Mammary epithelial cell (primary cell): Measurements from ENCODE around the gene IGF2R.

Source experiments
- EZH2 ChIP-seq: IDR thresholded peaks from 2 replicates; pipeline ENCODE4 v1.6.1; 2012; ENCODE audit warnings: low read length, inconsistent platforms, borderline replicate concordance
- TF ChIP-seq, protein P1 (sequence below), 2 donors: IDR thresholded peaks in 1 of 2; conservative IDR thresholded peaks in 1 of 2; 2 replicates each; pipeline ENCODE4 v1.5.1; 2011 to 2012; ENCODE audit warnings: inconsistent platforms in 2 of 2, low read length in 2 of 2, mild to moderate bottlenecking in 2 of 2, control low read depth in 1 of 2, low read depth in 1 of 2; ENCODE audit not compliant: insufficient read depth in 1 of 2; ENCODE audit errors: extremely low read depth in 1 of 2

DNA sequence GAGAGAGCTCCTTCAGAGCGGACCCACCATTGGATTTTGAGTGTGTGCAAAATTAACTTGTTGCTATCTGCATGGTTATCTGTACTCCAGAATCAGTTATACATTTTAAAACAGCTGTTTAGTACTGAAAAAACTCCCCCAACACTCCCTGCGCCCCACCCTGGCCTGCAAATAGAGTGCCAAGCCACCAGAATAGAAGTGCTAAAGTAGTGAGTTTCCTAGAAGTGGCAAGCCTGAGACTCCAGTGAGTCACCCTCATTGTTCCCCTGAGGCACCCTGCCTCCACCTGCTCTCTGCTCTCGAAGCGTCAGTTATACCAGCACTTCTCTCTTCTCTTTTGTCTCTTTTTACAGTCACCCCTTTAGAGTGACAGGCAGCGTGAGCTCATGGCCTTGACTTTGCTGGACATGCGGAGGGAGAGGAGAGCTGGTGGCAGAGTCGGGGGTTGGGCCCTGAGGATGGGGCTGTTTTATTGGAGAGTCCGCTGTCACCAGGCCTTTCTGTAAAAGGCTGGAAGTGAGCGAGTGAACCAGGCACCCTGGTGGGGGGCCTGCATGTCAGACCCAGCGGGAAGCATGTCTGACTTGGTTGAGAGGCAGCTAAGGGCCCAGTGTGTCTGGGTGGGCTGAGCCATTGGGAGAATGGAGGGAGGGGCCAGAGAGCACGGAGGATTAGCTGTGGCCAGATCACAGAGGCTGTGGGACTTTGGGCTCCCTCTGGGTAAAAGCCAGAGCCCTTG is 10.4 kb downstream of the IGF2R start:
- TF ChIP-seq, protein P1, sequence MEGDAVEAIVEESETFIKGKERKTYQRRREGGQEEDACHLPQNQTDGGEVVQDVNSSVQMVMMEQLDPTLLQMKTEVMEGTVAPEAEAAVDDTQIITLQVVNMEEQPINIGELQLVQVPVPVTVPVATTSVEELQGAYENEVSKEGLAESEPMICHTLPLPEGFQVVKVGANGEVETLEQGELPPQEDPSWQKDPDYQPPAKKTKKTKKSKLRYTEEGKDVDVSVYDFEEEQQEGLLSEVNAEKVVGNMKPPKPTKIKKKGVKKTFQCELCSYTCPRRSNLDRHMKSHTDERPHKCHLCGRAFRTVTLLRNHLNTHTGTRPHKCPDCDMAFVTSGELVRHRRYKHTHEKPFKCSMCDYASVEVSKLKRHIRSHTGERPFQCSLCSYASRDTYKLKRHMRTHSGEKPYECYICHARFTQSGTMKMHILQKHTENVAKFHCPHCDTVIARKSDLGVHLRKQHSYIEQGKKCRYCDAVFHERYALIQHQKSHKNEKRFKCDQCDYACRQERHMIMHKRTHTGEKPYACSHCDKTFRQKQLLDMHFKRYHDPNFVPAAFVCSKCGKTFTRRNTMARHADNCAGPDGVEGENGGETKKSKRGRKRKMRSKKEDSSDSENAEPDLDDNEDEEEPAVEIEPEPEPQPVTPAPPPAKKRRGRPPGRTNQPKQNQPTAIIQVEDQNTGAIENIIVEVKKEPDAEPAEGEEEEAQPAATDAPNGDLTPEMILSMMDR (conservative IDR thresholded peaks at IDR 0.05 in 1 of 2, IDR thresholded peaks at IDR 0.05 in 1 of 2; ENCODE audit: extremely low read depth in 1 of 2, insufficient read depth in 1 of 2, low read depth in 1 of 2, low read length in 2 of 2): no peak
- TF ChIP-seq EZH2: no peak
